ENCODE data around the gene DEFB123.

Gene DEFB123

GRCh38 chr20:31474758-31475427 lies 34.5 kb downstream of the DEFB123 start, which contains the start of the genes DEFB124 and REM1:
Gene DEFB124, minus strand, starts transcription at chr20:31475127. Its CDS starts 2,114 bp downstream, at chr20:31473013.
Gene REM1, plus strand, starts transcription at chr20:31475288. Its CDS starts 1,158 bp downstream, at chr20:31476446.
- no peak for DNase-seq (ENCODE audit: low read depth)
- no peak within 1 kb of the TSS for H3K4me3 ChIP-seq (ENCODE audit: low read length)
- TF ChIP-seq CTCF (conservative IDR thresholded peaks at IDR 0.05; ENCODE audit: low read depth, low read length): no peak

GRCh38 chr20:31475472-31476293 lies 35.3 kb downstream of the DEFB123 start:
- TF ChIP-seq CTCF (conservative IDR thresholded peaks at IDR 0.05; ENCODE audit: low read depth, low read length): no peak
- no peak for DNase-seq (ENCODE audit: low read depth)
- H3K4me3 ChIP-seq (ENCODE audit: low read length): no peak overlapping the region

GRCh38 chr20:31476294-31476585 lies 35.8 kb downstream of the DEFB123 start:
- no peak for DNase-seq (ENCODE audit: low read depth)
- no peak for TF ChIP-seq CTCF (conservative IDR thresholded peaks at IDR 0.05; ENCODE audit: low read depth, low read length)
- H3K4me3 ChIP-seq (ENCODE audit: low read length): no peak overlapping the region

- no peak overlapping the region for H3K4me3 ChIP-seq (ENCODE audit: low read length)
- no peak for TF ChIP-seq CTCF (conservative IDR thresholded peaks at IDR 0.05; ENCODE audit: low read depth, low read length)
- no peak for DNase-seq (ENCODE audit: low read depth)
These were observed 36.3 kb downstream of the DEFB123 start for GRCh38 chr20:31476643-31477215.

- no peak for DNase-seq (ENCODE audit: low read depth)
- no peak overlapping the region for H3K4me3 ChIP-seq (ENCODE audit: low read length)
- no peak for TF ChIP-seq CTCF (conservative IDR thresholded peaks at IDR 0.05; ENCODE audit: low read depth, low read length)
These were observed 43.6 kb downstream of the DEFB123 start for GRCh38 chr20:31484001-31484400.

GRCh38 chr20:31485450-31486339 lies 45.3 kb downstream of the DEFB123 start:
- peak overlapping the region; percentile 23 for H3K4me3 ChIP-seq (ENCODE audit: low read length)
- no peak for TF ChIP-seq CTCF (conservative IDR thresholded peaks at IDR 0.05; ENCODE audit: low read depth, low read length)
- no peak for DNase-seq (ENCODE audit: low read depth)

Data from retinal pigment epithelial cell (primary cell).